Measurements from ENCODE around the gene BCAS3. TPM values are rescaled to one million over a fixed set of nuclear protein-coding genes. Genes with fewer than 3 reads are reported as not detected.
"Not testable (repeated sequence)": the region's sequence is repeated elsewhere in the genome, so short reads cannot be mapped to it uniquely, and the experiment has no call there.

Gene BCAS3
- polyA plus RNA-seq, 4 donors: 17.7 to 31.6 (median 28.4) TPM

DNA sequence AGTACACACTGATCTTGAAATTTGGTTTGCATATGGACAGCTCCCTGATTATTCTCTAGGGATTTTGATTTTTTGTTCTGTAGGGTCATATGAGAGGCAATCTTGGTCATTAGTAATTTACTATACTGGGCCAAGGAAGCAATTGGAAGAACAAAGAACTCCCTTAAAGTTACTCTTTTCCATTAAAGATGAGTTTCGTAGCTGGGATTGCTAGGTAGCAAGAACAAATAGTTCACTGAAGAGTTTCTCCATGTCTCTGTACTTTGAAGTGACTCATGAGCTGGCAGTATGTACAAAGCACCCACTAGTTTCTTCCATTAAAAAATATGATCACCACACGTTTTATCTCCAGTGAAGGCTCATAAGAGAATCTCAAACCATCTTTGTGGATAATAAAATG lies 6.2 kb upstream of the BCAS3 start:
- no peak for DNase-seq (ENCODE audit: low read depth in 4 of 4, low spot score in 3 of 4)

DNA sequence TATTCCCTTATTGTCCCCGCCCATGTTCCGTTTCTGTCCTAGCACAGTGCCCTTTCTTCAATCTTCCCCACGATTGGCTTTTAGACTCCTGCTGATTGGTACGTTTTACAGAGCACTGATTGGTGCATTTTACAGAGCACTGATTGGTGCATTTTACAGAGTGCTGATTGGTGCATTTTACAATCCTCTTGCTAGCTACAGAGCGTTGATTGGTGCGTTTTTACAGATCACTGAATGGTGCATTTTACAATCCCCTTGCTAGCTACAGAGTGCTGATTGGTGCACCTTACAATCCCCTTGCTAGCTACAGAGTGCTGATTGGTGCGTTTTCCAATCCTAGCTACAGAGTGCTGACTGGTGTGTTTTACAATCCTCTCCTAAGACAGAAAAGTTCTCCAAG lies 3.0 kb upstream of the BCAS3 start:
- DNase-seq (ENCODE audit: low read depth in 4 of 4, low spot score in 3 of 4): not testable (repeated sequence)

- no peak for DNase-seq (ENCODE audit: low read depth in 4 of 4, low spot score in 3 of 4)
Measured at GRCh38 chr17:60675997-60676396, 1.7 kb upstream of the BCAS3 start.

- DNase-seq (ENCODE audit: low read depth in 4 of 4, low spot score in 3 of 4): no peak
Measured at GRCh38 chr17:60676758-60677307, 818 bp upstream of the BCAS3 start.

GRCh38 chr17:60678118-60678444 lies 430 bp downstream of the BCAS3 start:
- DNase-seq (ENCODE audit: low read depth in 4 of 4, low spot score in 3 of 4): no peak

DNA sequence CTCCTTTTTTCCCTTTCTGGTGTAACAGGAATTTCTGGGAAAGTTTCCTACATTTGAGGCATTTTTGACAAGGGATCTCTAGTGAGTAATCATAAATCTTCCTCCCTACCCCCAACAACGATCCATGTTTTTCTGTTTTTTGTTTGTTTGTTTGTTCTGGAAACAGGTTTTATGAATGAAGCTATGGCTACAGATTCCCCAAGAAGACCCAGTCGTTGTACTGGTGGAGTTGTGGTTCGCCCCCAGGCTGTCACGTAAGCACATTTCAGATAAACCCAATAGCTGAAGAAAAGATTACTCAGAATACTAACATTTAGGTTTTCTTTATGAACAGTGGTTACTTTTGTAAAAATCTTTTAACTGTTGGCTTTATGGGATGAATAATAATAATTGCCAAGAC lies 1.6 kb downstream of the BCAS3 start:
- no peak for DNase-seq (ENCODE audit: low read depth in 4 of 4, low spot score in 3 of 4)

DNA sequence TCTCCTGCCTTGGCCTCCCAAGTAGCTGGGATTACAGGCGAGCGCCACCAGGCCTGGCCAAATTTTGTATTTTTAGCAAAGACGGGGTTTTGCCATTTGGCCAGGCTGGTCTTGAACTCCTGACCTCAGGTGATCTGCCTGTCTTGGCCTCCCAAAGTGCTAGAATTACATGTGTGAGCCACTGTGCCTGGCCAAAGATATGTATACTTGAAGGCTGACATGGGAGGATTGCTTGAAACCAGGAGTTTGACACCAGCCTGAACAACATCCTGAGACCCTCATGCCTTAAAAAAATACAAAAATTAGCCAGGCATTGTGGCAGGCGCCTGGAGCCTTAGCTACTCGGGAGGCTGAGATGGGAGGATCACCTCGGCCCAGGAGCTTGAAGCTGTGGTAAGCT lies 3.1 kb downstream of the BCAS3 start:
- no peak for DNase-seq (ENCODE audit: low read depth in 4 of 4, low spot score in 3 of 4)

- no peak for DNase-seq (ENCODE audit: low read depth in 4 of 4, low spot score in 3 of 4)
Measured at GRCh38 chr17:60685437-60685836, 7.8 kb downstream of the BCAS3 start.

DNA sequence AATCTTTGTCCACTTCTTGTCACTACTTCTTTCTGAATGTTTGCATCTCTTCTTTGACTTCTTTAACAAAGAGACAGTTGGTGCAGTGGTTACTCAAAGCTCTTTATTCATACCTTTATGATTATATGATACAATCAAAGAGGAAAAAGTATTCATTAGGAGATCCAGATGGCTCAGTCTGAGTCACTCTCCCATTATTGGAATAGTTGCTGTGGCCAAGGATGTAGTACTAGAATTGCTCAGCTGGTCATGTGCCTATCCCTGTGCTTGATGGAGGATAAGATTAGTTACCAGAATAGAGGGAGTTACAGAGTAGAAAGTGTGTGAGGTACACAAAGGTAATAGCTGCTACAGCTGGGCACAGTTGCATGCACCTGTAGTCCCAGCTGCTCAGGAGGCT lies 18.3 kb downstream of the BCAS3 start:
- DNase-seq (ENCODE audit: low read depth in 4 of 4, low spot score in 3 of 4): no peak

- no peak for DNase-seq (ENCODE audit: low read depth in 4 of 4, low spot score in 3 of 4)
Measured at GRCh38 chr17:60699090-60699489, 21.4 kb downstream of the BCAS3 start.

DNA sequence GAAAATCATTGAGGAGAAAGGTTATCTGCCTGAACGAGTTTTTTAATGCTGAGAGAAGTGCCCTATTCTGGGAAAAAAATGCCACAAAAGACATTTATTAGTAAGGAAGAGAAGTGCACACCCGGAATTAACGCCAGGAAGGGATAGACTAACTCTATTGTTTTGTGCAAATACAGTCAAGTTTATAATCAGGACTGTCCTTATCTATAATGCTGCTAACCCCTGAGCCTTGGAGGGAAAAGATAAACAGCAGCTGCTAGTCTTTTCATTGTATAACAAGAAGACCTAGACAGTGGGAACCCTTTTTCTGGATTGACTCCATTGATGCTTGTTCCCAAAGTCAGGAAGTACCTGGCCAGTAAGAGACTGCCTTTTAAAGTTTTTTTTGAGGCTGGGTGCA lies 26.5 kb downstream of the BCAS3 start:
- no peak for DNase-seq (ENCODE audit: low read depth in 4 of 4, low spot score in 3 of 4)

DNA sequence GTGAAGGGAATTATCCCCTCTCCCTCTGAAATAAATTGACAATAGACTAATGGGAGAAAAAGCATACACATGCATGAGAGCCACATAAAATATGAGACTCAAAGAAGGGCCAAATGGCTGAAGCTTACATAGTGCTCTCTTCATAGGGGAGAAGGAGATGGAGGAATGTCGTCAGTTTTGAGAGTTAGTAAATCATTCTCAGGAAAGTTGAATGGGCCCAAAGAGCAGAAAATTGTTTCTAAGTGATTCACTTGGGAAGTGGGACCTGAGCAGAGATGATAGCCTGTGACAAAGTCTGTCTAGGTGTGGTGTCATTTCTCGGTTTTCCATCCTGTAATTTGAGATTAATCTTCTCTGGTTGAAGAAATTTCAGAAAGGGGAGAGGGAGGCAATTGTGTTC lies 35.0 kb downstream of the BCAS3 start:
- DNase-seq (ENCODE audit: low read depth in 4 of 4, low spot score in 3 of 4): no peak

DNA sequence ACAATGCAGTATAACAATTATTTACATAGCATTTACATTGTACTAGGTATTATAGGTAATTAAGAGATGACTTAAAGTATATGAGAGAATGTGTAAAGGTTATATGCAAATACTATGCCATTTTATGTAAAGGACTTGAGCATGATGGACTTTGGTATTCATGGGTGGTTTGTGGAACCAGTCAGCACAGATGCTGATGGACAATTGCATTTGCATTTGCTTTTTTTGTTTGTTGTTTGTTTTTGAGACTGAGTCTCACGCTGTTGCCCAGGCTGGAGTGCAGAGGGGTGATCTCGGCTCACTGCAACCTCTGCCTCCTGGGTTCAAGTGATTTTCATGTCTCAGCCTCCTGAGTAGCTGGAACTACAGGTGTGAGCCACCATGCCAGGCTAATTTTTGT lies 36.0 kb downstream of the BCAS3 start:
- no peak for DNase-seq (ENCODE audit: low read depth in 4 of 4, low spot score in 3 of 4)

DNA sequence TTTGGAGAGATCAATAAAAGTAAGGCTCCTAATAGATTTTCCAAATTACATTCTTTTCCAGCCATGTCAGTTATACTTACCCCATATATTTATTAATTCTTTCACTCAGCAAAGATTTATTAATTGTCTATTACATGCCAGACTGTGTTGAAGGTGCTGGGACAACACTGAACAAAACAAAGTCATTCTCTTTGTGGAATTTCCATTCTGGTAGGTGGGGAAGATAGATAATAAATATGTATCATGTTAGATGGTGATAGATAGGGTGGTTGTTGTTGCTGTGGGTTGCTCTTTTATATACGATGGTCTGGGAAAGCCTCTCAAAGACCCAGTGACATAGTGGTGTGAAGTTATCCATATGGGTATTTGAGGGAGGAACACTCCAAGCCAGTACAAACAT lies 39.1 kb downstream of the BCAS3 start:
- no peak for DNase-seq (ENCODE audit: low read depth in 4 of 4, low spot score in 3 of 4)

- DNase-seq (ENCODE audit: low read depth in 4 of 4, low spot score in 3 of 4): no peak
Measured at GRCh38 chr17:60717814-60718213, 40.2 kb downstream of the BCAS3 start.

- DNase-seq (ENCODE audit: low read depth in 4 of 4, low spot score in 3 of 4): peak in 3 of 4 donors; percentile 40 to 47 (median 42)
Measured at GRCh38 chr17:60720763-60721531, 43.3 kb downstream of the BCAS3 start.

GRCh38 chr17:60724647-60725046 lies 47.0 kb downstream of the BCAS3 start:
- no peak for DNase-seq (ENCODE audit: low read depth in 4 of 4, low spot score in 3 of 4)

DNA sequence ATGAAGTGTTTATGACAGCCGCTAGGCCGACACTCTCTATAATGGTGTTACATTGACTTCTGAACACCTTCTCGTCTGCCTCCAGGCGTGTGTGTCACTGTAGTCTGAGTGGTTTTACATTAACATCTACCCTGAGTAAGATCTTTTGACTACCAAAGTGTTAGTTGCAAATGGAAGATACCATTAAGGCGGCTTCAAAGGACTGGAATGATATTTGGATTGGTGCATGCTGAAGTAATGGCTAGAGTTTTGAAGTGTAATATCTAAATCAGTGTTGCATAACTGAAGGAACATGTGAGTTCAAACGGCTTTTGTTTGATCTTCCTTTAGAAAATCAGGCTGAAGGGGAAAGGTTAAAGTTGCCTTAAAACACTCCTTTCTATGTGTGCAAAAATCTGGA lies 52.2 kb downstream of the BCAS3 start:
- DNase-seq (ENCODE audit: low read depth in 4 of 4, low spot score in 3 of 4): no peak

GRCh38 chr17:60730273-60730672 lies 52.6 kb downstream of the BCAS3 start:
- DNase-seq (ENCODE audit: low read depth in 4 of 4, low spot score in 3 of 4): no peak

DNA sequence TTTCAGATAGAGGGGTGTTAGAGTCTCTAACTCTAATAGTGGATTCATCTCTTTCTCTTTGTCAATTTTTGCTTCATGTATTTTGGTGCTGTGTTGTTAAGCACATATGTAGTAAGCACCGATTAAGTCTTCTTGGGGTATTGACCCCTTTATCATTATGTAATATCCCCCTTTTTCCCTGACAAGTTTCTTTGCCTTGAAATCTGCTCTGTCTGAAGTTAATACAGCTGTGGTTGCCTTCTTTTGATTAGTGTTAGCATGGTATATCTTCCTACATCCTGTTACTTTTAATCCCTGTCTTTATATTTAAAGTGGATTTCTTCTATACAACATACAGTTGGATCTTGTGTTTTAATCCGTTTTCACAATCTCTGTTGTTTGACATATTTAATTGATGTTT lies 60.6 kb downstream of the BCAS3 start:
- DNase-seq (ENCODE audit: low read depth in 4 of 4, low spot score in 3 of 4): no peak

GRCh38 chr17:60740584-60740983 lies 62.9 kb downstream of the BCAS3 start:
- DNase-seq (ENCODE audit: low read depth in 4 of 4, low spot score in 3 of 4): no peak

GRCh38 chr17:60741031-60741430 lies 63.4 kb downstream of the BCAS3 start:
- no peak for DNase-seq (ENCODE audit: low read depth in 4 of 4, low spot score in 3 of 4)

DNA sequence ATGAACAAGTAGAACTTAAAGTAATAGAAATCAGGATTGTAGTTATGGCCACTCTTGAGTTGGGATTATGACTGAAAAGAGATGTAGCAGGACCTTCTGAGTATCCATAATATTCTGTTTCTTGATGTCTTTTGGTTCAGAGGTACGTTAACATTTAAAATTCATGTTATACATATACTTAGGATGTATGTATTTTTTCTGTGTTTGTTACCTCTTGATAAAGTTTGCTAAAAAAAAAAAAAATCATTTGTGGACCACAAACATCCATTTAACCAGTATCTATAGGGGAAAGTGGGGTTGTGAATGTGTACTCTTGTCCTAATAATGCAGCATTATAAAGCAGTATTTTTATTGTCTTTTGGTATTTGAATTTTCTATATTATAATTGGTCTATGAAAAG lies 65.6 kb downstream of the BCAS3 start:
- DNase-seq (ENCODE audit: low read depth in 4 of 4, low spot score in 3 of 4): no peak

All from left renal pelvis (tissue), 4 donors.